ENCODE measurements around the gene PET100.

DNA sequence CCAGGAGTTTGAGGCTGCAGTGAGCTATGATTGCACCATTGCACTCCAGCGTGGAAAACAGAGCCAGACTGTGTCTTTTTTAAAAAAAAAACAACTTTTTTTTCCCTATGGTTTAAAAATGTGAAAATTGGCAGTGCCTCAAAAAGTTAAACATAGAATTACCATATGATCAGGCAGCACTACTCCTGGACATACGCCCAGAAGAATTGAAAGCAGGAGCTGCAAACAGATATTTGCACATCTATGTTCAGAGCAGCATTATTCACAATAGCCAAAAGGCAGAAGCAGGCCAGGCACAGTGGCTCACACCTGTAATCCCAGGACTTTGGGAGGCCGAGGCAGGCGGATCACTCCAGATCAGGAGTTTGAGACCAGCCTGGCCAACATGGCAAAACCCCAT, 35.5 kb downstream of the PET100 start:
- TF ChIP-seq, protein P1, sequence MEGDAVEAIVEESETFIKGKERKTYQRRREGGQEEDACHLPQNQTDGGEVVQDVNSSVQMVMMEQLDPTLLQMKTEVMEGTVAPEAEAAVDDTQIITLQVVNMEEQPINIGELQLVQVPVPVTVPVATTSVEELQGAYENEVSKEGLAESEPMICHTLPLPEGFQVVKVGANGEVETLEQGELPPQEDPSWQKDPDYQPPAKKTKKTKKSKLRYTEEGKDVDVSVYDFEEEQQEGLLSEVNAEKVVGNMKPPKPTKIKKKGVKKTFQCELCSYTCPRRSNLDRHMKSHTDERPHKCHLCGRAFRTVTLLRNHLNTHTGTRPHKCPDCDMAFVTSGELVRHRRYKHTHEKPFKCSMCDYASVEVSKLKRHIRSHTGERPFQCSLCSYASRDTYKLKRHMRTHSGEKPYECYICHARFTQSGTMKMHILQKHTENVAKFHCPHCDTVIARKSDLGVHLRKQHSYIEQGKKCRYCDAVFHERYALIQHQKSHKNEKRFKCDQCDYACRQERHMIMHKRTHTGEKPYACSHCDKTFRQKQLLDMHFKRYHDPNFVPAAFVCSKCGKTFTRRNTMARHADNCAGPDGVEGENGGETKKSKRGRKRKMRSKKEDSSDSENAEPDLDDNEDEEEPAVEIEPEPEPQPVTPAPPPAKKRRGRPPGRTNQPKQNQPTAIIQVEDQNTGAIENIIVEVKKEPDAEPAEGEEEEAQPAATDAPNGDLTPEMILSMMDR (IDR thresholded peaks at IDR 0.05; ENCODE audit: low read depth, low read length, poor library complexity, severe bottlenecking): no peak
- no peak for TF ChIP-seq EZH2phosphoT487 (IDR thresholded peaks at IDR 0.05; ENCODE audit: borderline replicate concordance, low read length)
